A673 (cell line): Measurements from ENCODE around the gene COBL. TPM values are rescaled to one million over a fixed set of nuclear protein-coding genes. Genes with fewer than 3 reads are reported as not detected.

Experiments
- BruUV-seq: library from RNA; stranded (reverse); fragments of 400-500 nt; replicated peaks from 2 replicates; lab custom pipeline; 2021; lab: Mats Ljungman, UMichigan
- CTCF ChIA-PET: fragments of 300-600 bp; sonication (Branson Sonifier 250); formaldehyde crosslinking; loops from one replicate; lab custom pipeline; 2022; ENCODE audit warnings: antibody characterized with exemption; lab: Charles Lee
- POLR2A ChIA-PET: fragments of 300-600 bp; sonication (Branson Sonifier 250); formaldehyde crosslinking; loops from one replicate; lab custom pipeline; 2022; ENCODE audit warnings: antibody characterized with exemption; ENCODE audit not compliant: low non-redundant PET; lab: Charles Lee
- DNase-seq: peaks from one replicate; pipeline ENCODE4 v3.0.0-alpha.2; 2015; ENCODE audit warnings: low spot score
- H3K27ac ChIP-seq: fragments of 200-600 bp; sonication (generic); 2 replicates; pipeline ENCODE4 v1.5.1; 2016; ENCODE audit warnings: mixed run types, low read depth, mild to moderate bottlenecking, mixed read lengths, antibody characterized with exemption, low read length; ENCODE audit not compliant: poor library complexity, severe bottlenecking
- H3K27me3 ChIP-seq: fragments of 200-600 bp; sonication (generic); replicated peaks from 2 replicates; pipeline ENCODE4 v1.6.1; 2017; ENCODE audit warnings: mixed run types, low read depth, mild to moderate bottlenecking, mixed read lengths, antibody characterized with exemption, low read length; ENCODE audit not compliant: insufficient read depth, poor library complexity
- H3K36me3 ChIP-seq: fragments of 200-600 bp; sonication (generic); 2 replicates; pipeline ENCODE4 v1.6.1; 2016; ENCODE audit warnings: mixed run types, mild to moderate bottlenecking, mixed read lengths, antibody characterized with exemption, low read length; ENCODE audit not compliant: insufficient read depth, poor library complexity, severe bottlenecking
- H3K4me1 ChIP-seq: fragments of 200-600 bp; sonication (generic); 2 replicates; pipeline ENCODE4 v1.6.1; 2017; ENCODE audit warnings: mixed run types, mild to moderate bottlenecking, mixed read lengths, antibody characterized with exemption, low read length; ENCODE audit not compliant: insufficient read depth, poor library complexity, severe bottlenecking
- H3K4me3 ChIP-seq: fragments of 200-600 bp; sonication (generic); 2 replicates; pipeline ENCODE4 v1.5.1; 2016; ENCODE audit warnings: low read depth, mixed run types, mild to moderate bottlenecking, mixed read lengths, low read length; ENCODE audit not compliant: poor library complexity, severe bottlenecking
- H3K9me3 ChIP-seq: fragments of 200-600 bp; sonication (generic); 2 replicates; pipeline ENCODE4 v1.6.1; 2016; ENCODE audit warnings: mixed run types, low read depth, mild to moderate bottlenecking, mixed read lengths, antibody characterized with exemption, low read length; ENCODE audit not compliant: poor library complexity, severe bottlenecking
- CTCF ChIP-seq: fragments of 300-800, 200-600 bp; sonication (generic); conservative IDR thresholded peaks from 2 replicates; pipeline ENCODE4 v1.5.1; 2017; ENCODE audit warnings: low read depth, mild to moderate bottlenecking, antibody characterized with exemption, low read length, moderate library complexity, mixed read lengths
- EZH2 ChIP-seq: fragments of 200-600 bp; sonication (generic); IDR thresholded peaks from 2 replicates; pipeline ENCODE4 v1.6.1; 2017; ENCODE audit warnings: borderline replicate concordance, low read depth, mild to moderate bottlenecking, mixed read lengths, antibody characterized with exemption, low read length; ENCODE audit not compliant: poor library complexity, severe bottlenecking
- intact Hi-C: fragments of 100-400 bp; cut with micrococcal nuclease; formaldehyde crosslinking; loops from one replicate; pipeline ENCODE4 v1.10.0; 2022; ENCODE audit not compliant: unreplicated experiment
- total RNA-seq: library from RNA; stranded (reverse); gene quantifications from 2 replicates; pipeline ENCODE4 v1.2.3, GENCODE V29; 2021

The COBL gene
- total RNA-seq, 1 experiment from 2014 or later, result not detected

GRCh38 chr7:51304729-51305128, 11.9 kb downstream of the COBL start:
- no peak for DNase-seq
- H3K36me3 ChIP-seq, result no peaks in the 10 kb centered on the region
- no peak overlapping the region for H3K27ac ChIP-seq
- intact Hi-C loops, result no loop called here
- no peak for TF ChIP-seq EZH2
- no peak for TF ChIP-seq CTCF
- H3K27me3 ChIP-seq, result no peaks in the 10 kb centered on the region
- peaks cover 8% of the 10 kb centered on the region for H3K9me3 ChIP-seq
- ChIA-PET POLR2A (no interaction called here), CTCF (no interaction called here)
- no peak overlapping the region for H3K4me3 ChIP-seq
- no peaks in the 10 kb centered on the region for H3K4me1 ChIP-seq
- no TSS peak for BruUV-seq

GRCh38 chr7:51303142-51303525, 13.5 kb downstream of the COBL start:
- DNase-seq, result no peak
- CTCF ChIA-PET, result no interaction called here
- Histone ChIP-seq H3K4me3 (no peak overlapping the region), H3K36me3 (no peaks in the 10 kb centered on the region), H3K27me3 (no peaks in the 10 kb centered on the region), H3K4me1 (no peaks in the 10 kb centered on the region), H3K27ac (no peak overlapping the region), H3K9me3 (peaks cover 8% of the 10 kb centered on the region)
- no TSS peak for BruUV-seq
- POLR2A ChIA-PET, result no interaction called here
- intact Hi-C loops, result no loop called here
- TF ChIP-seq CTCF (no peak), EZH2 (no peak)

GRCh38 chr7:51301806-51302205, 14.8 kb downstream of the COBL start:
- Histone ChIP-seq H3K4me3 (no peak overlapping the region), H3K9me3 (peaks cover 13% of the 10 kb centered on the region), H3K4me1 (no peaks in the 10 kb centered on the region), H3K27me3 (no peaks in the 10 kb centered on the region), H3K36me3 (no peaks in the 10 kb centered on the region), H3K27ac (no peak overlapping the region)
- POLR2A ChIA-PET, result no interaction called here
- intact Hi-C loops, result no loop called here
- no peak for TF ChIP-seq EZH2
- no peak for DNase-seq
- BruUV-seq, result no TSS peak
- CTCF ChIA-PET, result no interaction called here
